RWPE1 (cell line): ENCODE data around the gene DQX1.

Experiments
- CTCF ChIA-PET: fragments of 350-600 bp; sonication (Branson Sonifier 250); formaldehyde crosslinking; extraction: SDS; loops from one replicate; lab custom pipeline; 2021; lab: Yijun Ruan, JAX
- POLR2A ChIA-PET: fragments of 400-600 bp; formaldehyde crosslinking; extraction: SDS; loops from one replicate; lab custom pipeline; 2020; ENCODE audit warnings: antibody characterized with exemption; ENCODE audit not compliant: low non-redundant PET; lab: Yijun Ruan, JAX
- DNase-seq: peaks from one replicate; pipeline ENCODE4 v3.0.0; 2012; ENCODE audit warnings: low spot score
- H3K27ac ChIP-seq: fragments of 450-650 bp; 2 replicates; pipeline ENCODE4 v1.5.1; 2017
- CTCF ChIP-seq: fragments of 450-650 bp; conservative IDR thresholded peaks from 2 replicates; pipeline ENCODE4 v1.5.1; 2017; ENCODE audit warnings: low read depth, mild to moderate bottlenecking

Gene DQX1

DNA sequence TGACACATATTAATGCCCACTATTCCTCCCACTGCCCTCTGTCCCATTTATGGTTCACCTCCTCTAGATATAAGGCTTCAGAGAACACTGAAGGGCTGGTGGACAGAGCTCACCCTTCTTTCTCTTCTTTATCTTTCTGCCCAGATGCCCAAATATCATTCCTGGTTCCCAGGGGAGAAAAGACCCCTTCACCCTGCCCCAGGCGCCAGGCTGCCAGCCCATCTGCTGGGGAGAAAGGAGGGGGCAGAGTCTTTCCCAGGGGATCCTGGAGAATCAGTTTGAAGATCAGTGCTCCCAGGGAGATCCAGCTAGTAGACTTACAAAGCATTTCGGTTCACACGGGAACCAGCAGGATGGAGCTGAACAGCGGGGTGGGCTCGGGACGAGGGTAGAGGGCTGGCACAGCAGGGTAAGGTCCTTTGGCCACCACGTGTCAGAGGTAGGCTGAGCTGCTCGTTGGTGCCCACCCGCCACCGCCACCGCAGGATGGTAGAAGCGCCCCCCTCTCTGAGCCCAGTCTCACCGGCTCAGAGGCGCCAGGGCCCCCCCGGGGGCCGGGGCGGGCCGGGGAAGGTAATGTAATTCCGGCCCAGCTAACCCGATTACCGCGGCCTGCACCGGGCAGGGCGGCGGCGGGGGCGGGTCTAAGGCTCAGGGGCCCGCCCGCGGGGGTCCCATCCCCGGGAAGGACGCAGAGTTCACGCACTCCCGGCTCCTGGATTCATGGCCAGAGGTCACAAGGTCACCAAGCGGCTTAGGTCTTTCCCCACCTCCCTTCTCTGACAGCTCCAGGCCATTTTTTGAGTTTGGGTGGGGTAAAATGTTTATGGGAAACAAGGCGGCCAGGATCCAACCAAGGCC lies 13.1 kb downstream of the DQX1 start:
- H3K27ac ChIP-seq = no peak overlapping the region
- CTCF ChIA-PET = interaction anchor here (0.5 to 0.9 kb wide), 5 partner anchors 9 to 471 kb away, joined by 3 to 4 read pairs (median 3); no protein-coding TSS in a partner anchor
- DNase-seq = no peak
- no peak for TF ChIP-seq CTCF
- POLR2A ChIA-PET = no interaction called here

- no peak overlapping the region for H3K27ac ChIP-seq
- POLR2A ChIA-PET = no interaction called here
- CTCF ChIA-PET = no interaction called here
- no peak for TF ChIP-seq CTCF
- DNase-seq = no peak
Observed at GRCh38 chr2:74511104-74511989, 14.7 kb downstream of the DQX1 start.

- no peak for DNase-seq
- ChIA-PET POLR2A (interaction anchor here (1.1 kb wide), 1 partner anchor 20 kb away, joined by 12 read pairs; no protein-coding TSS in a partner anchor), CTCF (no interaction called here)
- H3K27ac ChIP-seq = no peak overlapping the region
- TF ChIP-seq CTCF = no peak
Observed at GRCh38 chr2:74510272-74510671, 15.8 kb downstream of the DQX1 start.

GRCh38 chr2:74507926-74508520 lies 18.0 kb downstream of the DQX1 start:
- peak overlapping the region; percentile 96 for H3K27ac ChIP-seq
- CTCF ChIA-PET = interaction anchor here (0.7 to 1.7 kb wide), 6 partner anchors 11 to 42 kb away, joined by 3 to 7 read pairs (median 4); partner anchors contain the start of genes CCDC142 and TTC31
- no peak for DNase-seq
- POLR2A ChIA-PET = no interaction called here
- no peak for TF ChIP-seq CTCF

DNA sequence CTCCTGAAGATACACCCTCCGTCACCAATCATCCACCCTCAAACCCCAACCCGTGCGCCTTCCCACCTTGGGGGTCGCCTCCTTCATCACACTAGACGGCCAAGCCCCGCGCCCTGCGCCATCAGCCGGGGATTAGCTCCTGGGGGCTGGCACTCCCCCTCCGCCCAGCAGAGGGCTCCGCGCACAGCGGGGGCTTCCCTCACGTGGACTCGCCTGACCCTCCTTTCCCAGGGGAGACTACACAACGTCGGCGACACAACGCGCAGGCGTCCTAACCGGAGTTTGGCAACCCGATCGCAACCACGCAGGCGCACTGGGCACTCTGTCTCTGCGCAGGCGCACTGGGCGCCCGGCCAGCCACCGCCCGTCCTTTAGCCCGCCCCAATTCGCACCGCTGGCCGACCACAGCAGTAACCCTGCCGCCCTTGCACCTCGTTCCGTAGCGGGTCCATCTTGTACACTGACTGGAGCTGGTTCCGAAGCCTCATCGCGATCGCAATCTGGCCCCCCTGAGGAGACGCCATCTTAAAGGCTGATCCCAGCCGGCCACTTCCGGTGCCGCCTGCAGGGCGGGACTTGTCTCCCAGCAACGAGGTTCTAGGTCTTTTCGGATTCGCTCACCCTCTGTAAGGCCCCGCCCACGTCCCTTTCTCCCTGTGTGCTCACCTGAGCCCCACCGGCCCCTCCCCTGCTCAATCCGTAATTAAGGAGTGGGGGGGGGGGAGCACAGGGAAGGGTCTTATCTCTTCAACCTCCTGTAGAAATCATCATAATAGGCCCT lies 18.7 kb downstream of the DQX1 start, which contains the start of gene PCGF1:
PCGF1 (minus strand) TSS at position 551 of the 781 bp plus-strand sequence; CDS start at position 524, 27 bp downstream.
- peak within 1 kb of the TSS; percentile 96 for H3K27ac ChIP-seq
- ChIA-PET CTCF (interaction anchor here (0.6 to 1.7 kb wide), 10 partner anchors 11 to 248 kb away, joined by 3 to 7 read pairs (median 4); partner anchors contain the start of genes CCDC142, DQX1, MRPL53 and TTC31), POLR2A (interaction anchor here (1.0 kb wide), 1 partner anchor 9 kb away, joined by 3 read pairs; no protein-coding TSS in a partner anchor)
- TF ChIP-seq CTCF = peak; percentile 55; the same call in 1 of the 2 replicates
- peak; percentile 96 for DNase-seq
